ENCODE measurements around the gene CDKAL1.

Gene CDKAL1

GRCh38 chr6:20534295-20535262, at the start of gene CDKAL1:
CDKAL1 (plus strand) TSS chr6:20534457; CDS start chr6:20546351, 11,894 bp downstream.
- H3K9me3 ChIP-seq (ENCODE audit: severe bottlenecking): no peaks in the 10 kb centered on the region
- ATAC-seq (ENCODE audit: low read depth) (peak; percentile 85), DNase-seq (ENCODE audit: low spot score) (peak; percentile 75)
- no peak for TF ChIP-seq CTCF (IDR thresholded peaks at IDR 0.05; ENCODE audit: poor library complexity, severe bottlenecking)
- H3K27me3 ChIP-seq (ENCODE audit: insufficient read depth, poor library complexity, severe bottlenecking): no peaks in the 10 kb centered on the region
- H3K4me3 ChIP-seq (ENCODE audit: severe bottlenecking): peak within 1 kb of the TSS; percentile 61
- H3K4me1 ChIP-seq (ENCODE audit: insufficient read depth, poor library complexity, severe bottlenecking): peaks cover 11% of the 10 kb centered on the region
- H3K36me3 ChIP-seq (ENCODE audit: low read depth): 0 out of 2 replicates have a peak, but pooled peaks cover 4% of the 10 kb centered on the region
- peak within 1 kb of the TSS; percentile 64 for H3K27ac ChIP-seq (ENCODE audit: poor library complexity, severe bottlenecking)

GRCh38 chr6:20486641-20487040, 47.6 kb upstream of the CDKAL1 start:
- no peak for DNase-seq (ENCODE audit: low spot score)
- no peak for TF ChIP-seq CTCF (IDR thresholded peaks at IDR 0.05; ENCODE audit: poor library complexity, severe bottlenecking)
- Histone ChIP-seq H3K27ac (ENCODE audit: poor library complexity, severe bottlenecking) (no peak overlapping the region), H3K36me3 (ENCODE audit: low read depth) (peaks cover 84% of the 10 kb centered on the region), H3K4me1 (ENCODE audit: insufficient read depth, poor library complexity, severe bottlenecking) (no peaks in the 10 kb centered on the region), H3K9me3 (ENCODE audit: severe bottlenecking) (no peaks in the 10 kb centered on the region), H3K27me3 (ENCODE audit: insufficient read depth, poor library complexity, severe bottlenecking) (no peaks in the 10 kb centered on the region), H3K4me3 (ENCODE audit: severe bottlenecking) (no peak overlapping the region)
- no peak for ATAC-seq (ENCODE audit: low read depth)

DNA sequence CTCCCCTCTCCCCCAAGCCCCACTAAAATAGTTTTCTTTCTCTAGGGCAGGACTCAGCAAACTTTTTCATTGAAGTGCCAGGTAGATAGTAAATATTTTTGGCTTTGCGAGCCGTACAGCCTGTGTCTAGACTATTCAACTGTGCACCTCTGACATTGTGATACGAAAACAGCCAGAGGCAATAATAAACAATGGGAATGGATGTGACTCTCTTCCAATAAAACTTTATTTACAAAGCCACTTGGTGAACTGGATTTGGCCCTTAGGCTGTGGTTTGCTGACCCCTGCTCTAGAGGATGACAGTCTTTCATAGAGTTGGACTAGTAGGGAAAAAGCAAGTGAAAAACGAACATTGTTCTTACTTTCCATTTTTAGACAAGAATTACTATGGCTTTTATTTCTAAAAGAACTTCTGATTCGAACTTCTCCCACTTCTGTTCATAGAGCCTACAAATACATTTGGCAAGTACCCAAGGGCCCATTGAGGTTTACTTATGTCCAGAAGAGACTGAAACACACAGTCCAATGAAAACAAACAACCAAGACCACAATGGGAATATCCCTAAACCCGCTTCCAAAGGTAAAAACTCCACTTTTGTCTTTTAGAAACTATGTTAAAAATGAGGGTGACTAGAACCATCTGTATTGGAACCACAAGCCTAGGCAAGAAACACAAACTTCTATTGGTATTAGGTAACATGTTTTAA, 46.4 kb upstream of the CDKAL1 start:
- Histone ChIP-seq H3K9me3 (ENCODE audit: severe bottlenecking) (no peaks in the 10 kb centered on the region), H3K4me1 (ENCODE audit: insufficient read depth, poor library complexity, severe bottlenecking) (no peaks in the 10 kb centered on the region), H3K27me3 (ENCODE audit: insufficient read depth, poor library complexity, severe bottlenecking) (no peaks in the 10 kb centered on the region), H3K36me3 (ENCODE audit: low read depth) (peaks cover 79% of the 10 kb centered on the region), H3K4me3 (ENCODE audit: severe bottlenecking) (no peak overlapping the region), H3K27ac (ENCODE audit: poor library complexity, severe bottlenecking) (no peak overlapping the region)
- ATAC-seq (ENCODE audit: low read depth) (no peak), DNase-seq (ENCODE audit: low spot score) (no peak)
- no peak for TF ChIP-seq CTCF (IDR thresholded peaks at IDR 0.05; ENCODE audit: poor library complexity, severe bottlenecking)

DNA sequence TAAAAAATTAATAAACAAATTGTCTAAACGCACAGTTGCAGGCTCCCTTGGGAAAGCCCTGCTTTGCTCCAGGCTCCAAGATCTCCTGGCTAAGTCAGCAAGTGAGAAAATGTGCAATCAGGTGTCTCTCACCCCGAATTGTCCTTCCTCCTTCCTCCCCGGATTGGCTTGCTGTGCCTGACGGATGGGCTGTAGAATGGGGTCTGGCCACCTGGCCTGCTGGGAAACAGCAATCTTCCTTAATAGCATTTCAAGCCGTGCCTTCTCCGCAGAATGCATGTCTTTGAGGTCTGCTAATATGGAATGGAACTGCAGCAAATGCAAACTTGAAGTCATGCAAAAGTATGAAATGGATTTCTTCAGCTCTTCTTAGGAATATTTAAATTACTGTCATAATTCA, 43.7 kb upstream of the CDKAL1 start:
- no peaks in the 10 kb centered on the region for H3K9me3 ChIP-seq (ENCODE audit: severe bottlenecking)
- no peak for TF ChIP-seq CTCF (IDR thresholded peaks at IDR 0.05; ENCODE audit: poor library complexity, severe bottlenecking)

More for the DNA sequence above, 43.7 kb upstream of the CDKAL1 start:
- no peak overlapping the region for H3K4me3 ChIP-seq (ENCODE audit: severe bottlenecking)
- peaks cover 56% of the 10 kb centered on the region for H3K36me3 ChIP-seq (ENCODE audit: low read depth)
- H3K27ac ChIP-seq (ENCODE audit: poor library complexity, severe bottlenecking): no peak overlapping the region
- no peaks in the 10 kb centered on the region for H3K4me1 ChIP-seq (ENCODE audit: insufficient read depth, poor library complexity, severe bottlenecking)
- no peak for ATAC-seq (ENCODE audit: low read depth)
- H3K27me3 ChIP-seq (ENCODE audit: insufficient read depth, poor library complexity, severe bottlenecking): no peaks in the 10 kb centered on the region
- DNase-seq (ENCODE audit: low spot score): no peak
